Cerebellar nuclear complex (tissue), 1 donor: ENCODE measurements around the gene SLC22A12.

Source experiments
- DNase-seq, 2 experiments: peaks; one replicate each; lab custom pipeline; 2025; lab: John Stamatoyannopoulos, UW

SLC22A12 gene

GRCh38 chr11:64650923-64651523 lies 60.0 kb downstream of the SLC22A12 start:
- no peak for DNase-seq
